Stimulated activated CD8-positive, alpha-beta memory T cell treated with anti-CD3 and anti-CD28 coated beads, Interleukin-4, amount 100 ng/mL, for 1 hour (primary cell): ENCODE data around the gene ZEB2.

Source experiments
- DNase-seq, 2 donors: peaks; one replicate each; pipeline ENCODE4 v3.0.0-alpha.2; 2020; ENCODE audit warnings: low read depth in 2 of 2, low spot score in 1 of 2

The ZEB2 gene

GRCh38 chr2:144471305-144472045 lies 48.4 kb downstream of the ZEB2 start:
- DNase-seq = no peak

GRCh38 chr2:144470816-144471215 lies 49.1 kb downstream of the ZEB2 start:
- DNase-seq = no peak

DNA sequence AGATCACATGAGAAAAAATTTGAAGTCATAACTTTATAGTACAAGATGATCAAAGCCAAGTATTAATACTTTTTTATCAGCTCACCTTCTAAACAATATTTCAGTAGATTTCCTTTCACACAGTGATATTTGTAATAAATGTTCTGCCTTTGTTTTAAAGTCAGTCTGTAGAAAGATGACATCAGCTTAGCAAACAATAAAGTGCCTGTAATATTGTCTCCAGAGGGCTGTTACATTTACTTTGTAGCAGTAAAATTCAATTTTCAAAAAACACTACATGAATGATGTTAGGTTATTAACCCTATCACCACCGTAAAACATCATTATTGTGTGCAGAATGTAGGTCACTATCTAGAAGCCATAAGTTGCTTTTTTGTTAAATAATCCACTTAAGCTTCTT lies 49.6 kb downstream of the ZEB2 start:
- DNase-seq = no peak

DNA sequence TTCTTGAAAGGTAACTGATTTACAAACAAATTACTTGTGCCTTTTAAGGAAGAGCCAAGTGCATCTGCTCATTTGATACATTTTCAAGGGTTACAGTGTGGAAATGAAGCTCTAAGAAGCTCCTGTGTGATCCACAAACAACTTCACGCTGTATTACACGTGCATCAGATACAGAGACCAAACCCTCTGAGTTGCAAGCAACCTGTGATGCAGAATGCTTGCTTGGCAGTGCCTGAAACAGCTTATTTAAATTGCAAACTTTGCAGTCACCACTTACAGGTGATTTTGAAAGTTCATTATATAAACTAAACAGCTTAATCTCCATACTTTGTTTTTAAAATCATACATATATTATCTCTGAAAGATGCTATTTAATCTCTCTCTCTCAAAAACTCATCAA lies 50.1 kb downstream of the ZEB2 start:
- no peak for DNase-seq

GRCh38 chr2:144468823-144469595 lies 50.9 kb downstream of the ZEB2 start:
- no peak for DNase-seq

DNA sequence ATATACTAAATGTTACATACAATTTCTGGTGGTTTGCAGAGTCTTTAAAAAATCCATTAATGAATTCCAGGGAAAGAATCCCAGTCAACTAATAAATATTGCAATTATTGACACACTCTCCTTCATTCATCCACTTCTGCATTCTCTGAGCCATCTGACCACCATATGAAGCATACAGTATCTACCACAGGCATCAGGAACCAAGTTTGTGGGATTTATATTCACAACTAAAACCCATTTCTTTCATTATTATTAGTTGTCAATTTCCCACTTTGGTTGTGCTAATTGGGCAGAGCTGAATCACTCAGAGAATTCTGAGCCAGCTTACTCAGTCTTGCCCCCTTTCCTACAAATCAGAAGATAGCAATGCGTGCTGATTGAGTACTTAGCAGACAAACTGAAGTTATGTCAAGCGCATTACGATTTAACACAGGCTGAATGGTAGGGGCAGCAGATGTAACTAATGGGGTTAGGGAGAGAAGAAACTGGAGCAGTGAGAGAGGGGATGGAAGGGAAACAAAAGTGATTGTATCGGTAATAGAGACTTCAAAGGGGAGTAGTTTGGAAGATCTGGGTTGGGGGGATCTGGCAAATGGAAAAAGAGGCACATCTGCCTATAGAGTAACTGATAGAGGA lies 52.3 kb downstream of the ZEB2 start:
- no peak for DNase-seq

DNA sequence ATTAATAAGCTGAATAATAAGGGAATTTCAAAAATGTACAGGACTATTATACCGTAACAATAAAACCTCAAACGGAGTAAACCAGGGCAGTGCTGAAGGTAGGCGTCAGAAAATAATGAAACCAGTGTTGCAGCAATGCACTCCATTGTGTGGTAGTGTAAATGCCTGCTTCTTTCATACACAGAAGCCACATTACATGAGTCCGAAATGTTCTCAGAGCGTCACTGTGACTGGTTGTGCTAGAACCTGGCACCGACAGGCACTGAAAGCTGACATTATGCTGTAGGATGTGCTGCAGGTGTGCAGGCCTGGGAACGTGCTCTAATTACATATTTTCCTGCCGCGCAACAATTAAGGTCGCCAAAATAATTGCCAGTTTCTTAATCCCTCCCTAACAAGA lies 53.3 kb downstream of the ZEB2 start:
- no peak for DNase-seq

GRCh38 chr2:144465749-144466148 lies 54.2 kb downstream of the ZEB2 start:
- DNase-seq = no peak

- DNase-seq = no peak
Observed at GRCh38 chr2:144464730-144465129, 55.2 kb downstream of the ZEB2 start.

- DNase-seq = no peak
Observed at GRCh38 chr2:144463266-144463665, 56.7 kb downstream of the ZEB2 start.

GRCh38 chr2:144462266-144462665 lies 57.7 kb downstream of the ZEB2 start:
- DNase-seq = no peak

DNA sequence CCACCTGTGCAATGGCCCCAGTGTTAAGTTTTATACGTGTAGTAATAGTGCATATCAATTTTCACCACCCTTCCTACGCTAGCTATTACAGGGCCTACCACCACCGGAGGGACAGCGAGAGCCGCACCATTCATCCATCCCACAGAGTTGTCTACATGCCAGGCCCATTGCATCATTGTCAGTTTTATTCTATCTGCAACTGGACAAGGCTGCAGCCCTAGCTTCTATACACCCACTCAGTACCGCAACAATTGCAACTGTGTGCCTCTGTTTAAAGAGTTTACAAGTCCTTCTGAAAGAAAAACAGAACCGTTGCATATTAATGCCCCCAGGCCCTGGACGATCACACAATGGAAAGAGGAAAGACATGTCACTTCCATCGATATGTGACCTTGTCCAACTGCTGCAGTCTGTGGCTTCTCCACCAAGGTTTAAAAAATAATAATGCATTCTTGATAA lies 58.6 kb downstream of the ZEB2 start:
- no peak for DNase-seq

- no peak for DNase-seq
Observed at GRCh38 chr2:144460727-144461307, 59.1 kb downstream of the ZEB2 start.

- DNase-seq = no peak
Observed at GRCh38 chr2:144459937-144460336, 60.0 kb downstream of the ZEB2 start.

GRCh38 chr2:144459286-144459685 lies 60.6 kb downstream of the ZEB2 start:
- DNase-seq = no peak

DNA sequence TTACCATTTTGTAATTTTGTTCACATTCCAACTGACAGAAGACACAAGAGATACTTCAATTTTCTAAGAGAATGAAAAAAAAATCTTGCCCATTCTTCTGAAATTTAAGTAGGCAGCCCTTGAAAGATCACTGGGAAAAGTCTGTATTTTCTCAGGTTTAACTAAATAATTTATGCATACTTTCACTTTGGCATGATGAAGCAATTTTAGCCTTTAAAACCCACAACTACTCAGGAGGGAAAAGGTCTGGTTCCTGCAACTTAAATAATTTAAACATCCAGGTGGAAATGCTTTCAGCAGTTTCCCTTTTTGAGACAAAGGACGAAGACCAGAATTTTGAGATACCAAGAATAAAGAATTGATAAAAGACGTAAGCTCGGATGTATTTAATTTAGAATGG lies 61.4 kb downstream of the ZEB2 start:
- no peak for DNase-seq

- DNase-seq = no peak
Observed at GRCh38 chr2:144456680-144457079, 63.2 kb downstream of the ZEB2 start.

GRCh38 chr2:144455987-144456386 lies 63.9 kb downstream of the ZEB2 start:
- no peak for DNase-seq

- DNase-seq = no peak
Observed at GRCh38 chr2:144454466-144455287, 65.2 kb downstream of the ZEB2 start.

- no peak for DNase-seq
Observed at GRCh38 chr2:144453486-144454158, 66.3 kb downstream of the ZEB2 start.
